SH-SY5Y (cell line): ENCODE data around the gene ARAP2.

Experiments used
- GATA2 ChIP-seq: IDR thresholded peaks from 2 replicates; pipeline ENCODE4 v1.6.1; 2011; ENCODE audit warnings: mild to moderate bottlenecking, low read depth, low read length
- GATA3 ChIP-seq: IDR thresholded peaks from 2 replicates; pipeline ENCODE4 v1.6.1; 2011; ENCODE audit warnings: low read depth, mild to moderate bottlenecking, low read length, moderate library complexity

ARAP2 gene

GRCh38 chr4:36244257-36245082 lies at the start of gene ARAP2:
Gene ARAP2, minus strand, starts transcription at chr4:36244514. Its CDS starts 15,028 bp downstream, at chr4:36229486.
- TF ChIP-seq GATA3 (no peak), GATA2 (no peak)

DNA sequence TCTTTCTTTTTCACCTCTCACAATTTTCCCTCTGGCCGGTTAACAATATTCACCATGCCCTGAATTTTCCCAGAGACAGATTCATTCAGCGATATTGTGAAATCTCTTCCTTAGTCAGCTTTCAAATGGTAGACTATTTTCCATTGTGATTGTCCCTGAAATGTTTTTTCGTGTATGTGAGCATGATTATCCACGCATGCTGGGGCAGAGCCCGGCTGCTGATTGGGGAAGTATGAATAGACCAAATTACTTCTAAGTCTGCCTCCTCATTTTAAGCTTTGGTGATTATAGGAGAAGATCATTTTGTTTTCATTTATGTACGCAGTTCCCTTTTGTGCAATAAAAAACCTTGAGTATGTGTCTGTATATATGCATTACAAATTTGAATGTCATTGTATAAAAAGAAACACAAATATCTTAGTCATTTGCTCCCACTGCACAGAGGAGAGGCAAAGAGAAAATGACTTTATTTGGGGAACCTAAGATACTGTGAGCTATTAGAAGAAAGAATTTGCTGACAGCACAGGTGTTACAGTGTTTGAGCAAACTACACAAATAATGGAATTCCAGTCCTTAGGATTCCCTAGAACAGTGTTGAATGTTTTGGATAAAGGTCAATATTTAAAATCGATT lies 48.4 kb upstream of the ARAP2 start:
- TF ChIP-seq GATA3 (no peak), GATA2 (no peak)

DNA sequence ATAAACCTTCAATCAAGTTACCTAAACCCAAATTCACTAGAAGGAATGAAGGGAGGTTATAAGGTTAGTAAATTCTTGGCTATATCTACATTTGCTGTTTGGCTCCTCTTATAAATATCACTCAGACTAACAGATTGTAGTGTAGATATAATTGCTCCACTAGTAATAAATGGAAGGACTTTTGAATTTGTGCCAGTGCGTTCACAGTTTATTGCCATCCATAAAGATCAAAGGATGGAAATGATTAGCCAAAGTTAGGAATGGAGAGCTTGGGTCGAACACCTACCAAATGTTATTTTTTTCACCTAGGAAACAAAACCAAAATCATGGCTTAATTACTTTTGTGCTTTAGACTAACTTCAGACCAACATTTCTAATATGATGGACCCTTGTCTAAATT lies 46.3 kb upstream of the ARAP2 start:
- TF ChIP-seq GATA2: no peak
- no peak for TF ChIP-seq GATA3

- TF ChIP-seq GATA2: no peak
- no peak for TF ChIP-seq GATA3
Observed at GRCh38 chr4:36288731-36289426, 44.6 kb upstream of the ARAP2 start.

DNA sequence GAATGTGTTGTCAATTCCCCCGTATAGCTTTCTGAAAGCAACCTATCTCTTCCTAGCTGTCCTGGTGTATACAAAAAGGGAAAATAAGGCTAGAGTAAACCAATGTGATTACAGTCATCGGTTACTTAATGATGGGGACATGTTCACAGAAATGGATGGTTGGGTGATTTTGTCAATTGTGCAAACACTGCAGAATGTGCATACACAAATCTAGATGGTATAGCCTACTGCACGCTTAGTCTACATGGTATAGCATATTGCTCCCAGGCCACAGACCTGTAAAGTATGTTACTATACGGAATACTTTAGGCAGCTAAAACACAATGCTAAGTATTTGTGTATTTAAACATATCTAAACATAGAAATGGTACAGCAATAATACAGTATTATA lies 42.2 kb upstream of the ARAP2 start:
- TF ChIP-seq GATA2: no peak
- TF ChIP-seq GATA3: no peak

- no peak for TF ChIP-seq GATA3
- TF ChIP-seq GATA2: no peak
Observed at GRCh38 chr4:36285784-36286480, 41.6 kb upstream of the ARAP2 start.

DNA sequence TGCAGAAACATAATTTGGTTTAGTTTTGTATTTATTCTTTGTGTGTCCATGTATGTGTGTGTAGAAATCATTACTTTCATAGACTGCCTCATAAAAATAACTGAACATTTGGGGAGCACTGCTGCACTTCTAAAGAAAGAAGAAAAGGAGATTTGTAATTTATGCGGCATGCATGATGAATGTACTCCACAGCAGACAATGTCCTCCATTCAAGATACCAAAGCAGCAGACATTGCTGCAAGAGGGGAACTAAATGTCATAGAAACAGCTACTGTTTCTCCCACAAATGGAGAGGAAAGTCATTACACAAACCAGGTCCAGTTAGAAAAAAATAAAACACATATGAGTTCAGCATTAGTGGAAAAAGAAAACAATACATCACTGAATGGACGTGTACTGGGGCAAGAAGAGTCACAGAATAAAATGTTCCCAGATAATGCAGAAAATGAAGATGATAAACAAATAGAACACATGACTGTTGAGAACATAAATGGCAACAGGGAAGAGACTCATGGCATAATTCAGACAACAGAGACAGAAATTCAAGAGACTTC lies 39.7 kb upstream of the ARAP2 start:
- TF ChIP-seq GATA2: no peak
- no peak for TF ChIP-seq GATA3

- no peak for TF ChIP-seq GATA3
- no peak for TF ChIP-seq GATA2
Observed at GRCh38 chr4:36282503-36283030, 38.3 kb upstream of the ARAP2 start.

DNA sequence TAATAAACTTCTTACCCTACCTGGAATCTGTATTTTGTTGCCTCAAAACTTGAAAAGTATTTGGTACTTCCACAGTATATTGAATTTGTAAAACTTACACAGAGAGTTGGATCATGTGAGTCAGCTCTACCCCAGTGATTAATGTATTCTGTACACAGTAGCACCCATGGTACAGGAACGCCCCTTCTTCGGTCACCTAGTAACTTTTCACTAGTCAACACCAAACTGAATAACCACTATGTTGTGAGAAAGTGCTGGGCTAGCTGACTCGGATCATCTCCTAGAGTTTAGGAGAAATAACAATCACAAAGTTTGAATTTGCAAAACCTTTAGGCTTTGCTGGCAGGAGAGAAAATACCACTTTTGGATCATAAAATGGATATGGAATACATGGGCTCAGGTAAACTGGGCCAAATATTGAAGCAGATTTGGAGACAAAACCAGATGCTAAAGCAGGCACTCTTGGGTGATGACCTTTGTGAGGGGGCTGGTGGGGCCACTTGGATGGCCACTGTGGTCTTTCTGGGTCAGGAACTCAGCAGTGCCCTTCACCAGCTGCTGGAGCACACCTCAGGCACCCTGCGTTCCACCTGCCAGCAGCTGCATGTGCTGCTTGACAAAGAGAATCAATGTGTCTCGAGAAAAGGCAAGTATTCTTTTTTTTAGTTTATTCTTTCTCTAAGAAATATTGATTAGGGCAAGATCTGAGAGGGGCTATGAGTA lies 37.2 kb upstream of the ARAP2 start, which contains the start of gene DTHD1:
TSS of gene DTHD1 (plus strand) at position 233 of the 723 bp plus-strand sequence. CDS start at position 376, 143 bp downstream.
- TF ChIP-seq GATA3 (no peak), GATA2 (no peak)

DNA sequence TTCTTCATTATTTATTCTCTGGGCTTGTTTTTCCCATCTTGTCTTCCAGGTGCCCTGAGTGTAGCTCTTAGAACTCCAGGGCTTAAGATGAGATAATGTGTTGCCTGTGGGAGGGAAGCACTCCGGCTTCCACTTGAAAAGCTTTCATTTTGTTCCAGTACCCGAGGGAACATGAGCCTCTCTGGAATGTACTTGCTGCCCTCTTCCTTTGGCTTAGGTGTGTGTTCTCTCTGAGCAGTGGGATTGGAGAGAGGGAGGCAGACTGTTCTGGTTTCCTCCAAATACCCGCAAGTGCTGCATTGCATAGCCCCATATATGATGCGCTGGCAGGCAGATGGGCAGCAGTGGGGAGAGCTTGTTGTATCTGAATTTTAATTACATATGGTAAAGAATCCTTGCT lies 36.2 kb upstream of the ARAP2 start:
- no peak for TF ChIP-seq GATA2
- no peak for TF ChIP-seq GATA3

DNA sequence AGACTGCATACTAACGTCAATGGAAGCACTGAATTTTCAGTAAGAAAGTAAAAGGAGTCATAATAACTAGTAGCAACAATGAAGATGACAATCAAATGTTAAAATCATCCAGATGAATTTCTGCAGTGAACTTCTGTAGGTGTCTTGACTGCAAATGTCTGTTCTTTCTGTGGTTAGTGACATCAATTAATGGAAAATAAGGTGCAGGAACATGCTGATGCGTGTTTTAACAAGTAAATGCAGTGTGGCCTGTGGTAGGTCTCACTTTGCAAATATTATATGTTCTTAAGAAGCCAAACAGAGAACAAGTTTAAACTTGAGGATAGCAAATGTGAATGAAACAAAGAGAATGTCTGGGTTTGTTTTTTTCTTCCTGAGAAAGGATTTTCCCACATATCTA lies 34.5 kb upstream of the ARAP2 start:
- TF ChIP-seq GATA3: no peak
- TF ChIP-seq GATA2: no peak

DNA sequence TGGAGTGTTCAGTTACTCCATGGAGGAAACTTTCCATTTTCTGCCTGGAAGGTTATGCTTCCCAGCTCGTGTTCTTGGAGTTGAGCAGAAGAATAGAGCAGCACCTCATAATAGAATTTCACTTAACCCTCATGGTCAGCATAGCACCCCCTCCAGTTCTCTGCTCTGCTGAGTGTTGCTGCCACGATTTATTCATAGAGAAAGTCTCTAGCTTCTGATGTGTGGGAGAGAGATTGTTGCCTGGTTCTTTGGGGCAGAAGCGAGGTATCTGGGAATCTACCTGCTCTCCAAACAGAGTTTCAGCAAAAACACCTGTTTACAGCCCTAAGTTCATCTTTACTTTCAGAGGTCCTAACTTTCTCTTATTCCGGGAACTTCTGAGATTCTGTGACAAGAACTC lies 33.2 kb upstream of the ARAP2 start:
- no peak for TF ChIP-seq GATA3
- TF ChIP-seq GATA2: no peak

DNA sequence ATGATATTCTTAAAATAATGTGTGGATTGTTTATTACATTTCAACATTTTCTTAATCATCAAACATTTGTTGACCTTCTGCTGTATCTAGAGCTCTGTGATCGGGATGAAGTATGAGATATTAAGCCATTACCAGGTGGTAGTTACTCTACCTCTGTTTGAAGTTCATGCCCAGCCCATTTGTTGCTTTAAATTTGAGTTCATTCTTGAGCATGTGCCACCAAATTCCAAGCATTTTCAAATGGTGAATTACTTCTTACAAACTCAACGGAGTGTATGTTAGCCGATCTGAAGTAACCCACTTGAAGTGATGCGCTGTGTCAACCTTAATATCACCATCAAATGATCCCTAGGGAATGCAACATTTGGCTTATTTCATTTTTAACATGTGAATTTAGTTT lies 29.8 kb upstream of the ARAP2 start:
- TF ChIP-seq GATA2: no peak
- TF ChIP-seq GATA3: no peak
